Activated naive CD8-positive, alpha-beta T cell (primary cell): ENCODE data around the gene HECW1.
"Not testable (repeated sequence)": the region's sequence is repeated elsewhere in the genome, so short reads cannot be mapped to it uniquely, and the experiment has no call there.

ENCODE experiments used
- H3K27ac Mint-ChIP-seq: one replicate; pipeline ENCODE4 v1.8.0; 2021; ENCODE audit warnings: mixed read lengths
- H3K27me3 Mint-ChIP-seq: one replicate; pipeline ENCODE4 v1.8.0; 2021; ENCODE audit warnings: mixed read lengths
- H3K36me3 Mint-ChIP-seq: one replicate; pipeline ENCODE4 v1.8.0; 2021; ENCODE audit warnings: mixed read lengths
- H3K4me1 Mint-ChIP-seq: one replicate; pipeline ENCODE4 v1.8.0; 2021; ENCODE audit warnings: low read depth, mixed read lengths
- H3K4me3 Mint-ChIP-seq: one replicate; pipeline ENCODE4 v1.8.0; 2021; ENCODE audit warnings: mild to moderate bottlenecking, mixed read lengths
- H3K9me3 Mint-ChIP-seq: one replicate; pipeline ENCODE4 v1.8.0; 2021; ENCODE audit warnings: low read depth, mixed read lengths

HECW1 gene

DNA sequence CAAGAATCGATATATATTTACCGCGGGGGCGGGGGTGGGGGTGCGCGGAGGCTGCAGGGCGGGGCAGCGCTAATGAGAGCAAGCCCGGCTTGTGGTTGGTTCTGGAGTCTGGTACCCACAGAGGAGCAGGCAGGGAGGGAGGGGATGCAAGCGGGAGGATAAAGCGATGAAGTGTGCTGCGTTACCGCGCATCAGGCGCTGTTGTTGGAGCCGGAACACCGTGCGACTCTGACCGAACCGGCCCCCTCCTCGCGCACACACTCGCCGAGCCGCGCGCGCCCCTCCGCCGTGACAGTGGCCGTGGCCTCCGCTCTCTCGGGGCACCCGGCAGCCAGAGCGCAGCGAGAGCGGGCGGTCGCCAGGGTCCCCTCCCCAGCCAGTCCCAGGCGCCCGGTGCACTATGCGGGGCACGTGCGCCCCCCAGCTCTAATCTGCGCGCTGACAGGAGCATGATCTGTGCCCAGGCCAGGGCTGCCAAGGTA lies at the start of gene HECW1:
HECW1 (plus strand) TSS at position 189 of the 482 bp plus-strand sequence. CDS start 131,259 bp downstream, outside the sequence.
- Mint-ChIP-seq H3K27me3 (peaks cover 63% of the 10 kb centered on the region), H3K4me3 (peak within 1 kb of the TSS; percentile 2), H3K9me3 (no peaks in the 10 kb centered on the region), H3K27ac (no peak within 1 kb of the TSS), H3K4me1 (peaks cover 16% of the 10 kb centered on the region), H3K36me3 (no peaks in the 10 kb centered on the region)

DNA sequence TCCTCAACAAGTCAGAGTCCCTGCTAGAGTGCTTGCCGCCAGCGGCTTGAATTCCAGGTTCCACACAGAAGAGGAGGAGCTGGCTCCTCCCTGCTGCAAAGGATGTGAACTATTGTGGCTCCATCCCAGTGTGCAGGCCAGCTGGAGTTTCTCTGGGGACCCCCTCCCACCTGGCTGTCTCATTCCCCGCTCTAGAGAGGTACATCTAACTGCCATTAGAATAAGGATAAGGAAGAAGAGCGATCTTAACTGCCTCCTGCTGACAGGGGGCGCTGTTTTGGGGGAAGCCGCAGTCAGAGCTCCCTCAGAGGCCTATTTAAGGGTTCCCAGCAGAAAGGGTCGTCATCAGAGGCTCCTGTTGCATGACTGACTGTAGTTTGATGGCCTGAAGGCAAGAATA lies 40.8 kb upstream of the HECW1 start:
- Mint-ChIP-seq H3K4me3 (no peak overlapping the region), H3K27me3 (peaks cover 10% of the 10 kb centered on the region), H3K36me3 (no peaks in the 10 kb centered on the region), H3K4me1 (peaks cover 4% of the 10 kb centered on the region), H3K27ac (no peak overlapping the region), H3K9me3 (no peaks in the 10 kb centered on the region)

DNA sequence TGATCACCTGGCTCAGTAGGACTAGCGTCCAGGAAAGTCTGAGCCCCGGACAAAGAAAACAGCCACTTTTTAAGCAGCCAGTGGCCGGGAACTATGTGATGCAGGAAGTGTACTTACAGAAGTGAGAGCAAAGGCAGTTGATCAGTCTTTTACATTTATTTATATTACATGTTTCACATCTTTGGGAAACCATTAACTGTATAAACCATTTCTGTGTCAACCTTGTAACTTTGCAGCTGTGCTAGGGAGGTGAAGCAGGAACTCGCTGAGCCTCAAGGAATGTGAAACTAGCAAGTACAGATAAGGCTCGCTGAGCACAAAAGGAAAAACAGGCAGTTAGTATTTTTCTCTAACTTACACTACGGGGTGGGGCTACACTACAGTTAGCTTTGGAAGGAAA lies 39.9 kb upstream of the HECW1 start:
- H3K9me3 Mint-ChIP-seq = no peaks in the 10 kb centered on the region
- no peak overlapping the region for H3K27ac Mint-ChIP-seq
- H3K4me3 Mint-ChIP-seq = no peak overlapping the region
- no peaks in the 10 kb centered on the region for H3K36me3 Mint-ChIP-seq
- peaks cover 4% of the 10 kb centered on the region for H3K4me1 Mint-ChIP-seq
- H3K27me3 Mint-ChIP-seq = peaks cover 10% of the 10 kb centered on the region

DNA sequence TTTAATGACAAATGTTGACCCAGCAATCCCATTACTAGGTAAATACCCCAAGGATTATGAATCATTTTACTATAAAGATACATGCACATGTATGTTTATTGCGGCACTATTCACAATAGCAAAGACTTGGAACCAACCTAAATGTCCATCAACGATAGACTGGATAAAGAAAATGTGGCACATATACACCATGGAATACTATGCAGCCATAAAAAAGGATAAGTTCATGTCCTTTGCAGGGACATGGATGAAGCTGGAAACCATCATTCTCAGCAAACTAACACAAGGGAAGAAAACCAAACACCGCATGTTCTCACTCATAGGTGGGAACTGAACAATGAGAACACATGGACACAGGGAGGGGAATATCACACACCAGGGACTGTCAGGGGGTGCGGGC lies 38.6 kb upstream of the HECW1 start:
- H3K4me1 Mint-ChIP-seq, H3K9me3 Mint-ChIP-seq, H3K27me3 Mint-ChIP-seq, H3K4me3 Mint-ChIP-seq, H3K27ac Mint-ChIP-seq, H3K36me3 Mint-ChIP-seq: not testable (repeated sequence)

DNA sequence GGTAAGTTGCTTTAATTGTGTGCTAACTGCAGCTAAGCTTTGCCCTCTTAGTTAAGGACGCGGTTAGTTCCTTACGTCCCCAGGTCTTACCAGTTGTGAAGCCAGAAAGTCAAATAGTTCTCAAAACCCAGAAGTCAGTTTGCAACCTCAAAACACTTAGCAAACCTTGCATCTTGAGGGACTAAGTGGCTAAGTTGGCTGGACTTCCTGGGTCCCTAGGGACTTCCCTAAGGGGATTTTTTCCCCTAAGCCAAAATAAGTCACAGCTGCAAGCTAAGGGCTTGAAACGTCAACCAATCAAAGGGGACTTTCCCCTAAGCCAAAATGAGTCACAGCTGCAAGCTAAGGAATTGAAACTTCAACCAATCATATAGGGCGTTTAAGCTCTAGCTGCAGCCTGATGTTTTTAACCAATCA lies 36.2 kb upstream of the HECW1 start:
- Mint-ChIP-seq H3K27ac (no peak overlapping the region), H3K4me3 (no peak overlapping the region), H3K4me1 (peaks cover 4% of the 10 kb centered on the region), H3K27me3 (peaks cover 13% of the 10 kb centered on the region), H3K36me3 (no peaks in the 10 kb centered on the region), H3K9me3 (no peaks in the 10 kb centered on the region)

DNA sequence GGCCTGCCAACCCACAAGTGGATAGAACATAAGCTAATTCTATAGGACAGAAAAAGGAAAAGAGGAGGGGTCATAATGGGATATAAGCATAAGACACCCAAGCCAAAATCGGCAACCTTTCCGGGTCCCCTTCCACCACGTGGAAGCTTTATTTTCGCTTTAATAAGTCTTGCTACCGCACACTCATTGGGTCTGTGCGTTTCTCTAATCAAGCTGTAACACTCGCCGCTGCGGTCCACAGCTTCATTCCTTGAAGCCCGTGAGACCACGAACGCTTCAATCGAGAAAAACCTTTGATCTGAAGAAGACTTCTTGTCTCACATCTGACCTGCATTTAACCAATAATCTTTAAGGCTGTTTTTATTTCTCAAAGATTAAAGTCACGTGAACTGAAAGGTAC lies 35.8 kb upstream of the HECW1 start:
- no peaks in the 10 kb centered on the region for H3K9me3 Mint-ChIP-seq
- H3K36me3 Mint-ChIP-seq = no peaks in the 10 kb centered on the region
- H3K4me3 Mint-ChIP-seq = no peak overlapping the region
- peaks cover 4% of the 10 kb centered on the region for H3K4me1 Mint-ChIP-seq
- peaks cover 14% of the 10 kb centered on the region for H3K27me3 Mint-ChIP-seq
- no peak overlapping the region for H3K27ac Mint-ChIP-seq

DNA sequence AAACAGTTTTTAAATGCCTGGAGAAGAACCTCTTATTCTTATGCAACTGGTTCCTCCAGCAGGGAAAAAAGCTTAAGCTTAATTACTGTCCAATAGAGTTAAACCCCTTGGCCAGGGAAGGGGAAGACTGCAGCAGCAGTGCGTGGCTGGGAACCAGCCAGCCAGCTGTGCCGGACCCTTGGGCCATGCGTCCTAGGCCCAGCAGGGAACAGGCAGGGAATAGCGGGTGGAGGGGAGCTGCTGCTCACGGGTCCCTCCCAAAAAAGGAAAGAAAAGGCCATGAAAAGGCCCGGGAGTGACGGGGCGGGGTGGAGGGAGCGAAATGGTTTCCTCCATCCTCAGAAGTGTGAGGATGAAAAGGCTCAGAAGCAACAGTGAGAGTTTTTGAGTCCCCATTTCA lies 35.2 kb upstream of the HECW1 start:
- Mint-ChIP-seq H3K27ac (no peak overlapping the region), H3K4me3 (no peak overlapping the region), H3K27me3 (peaks cover 16% of the 10 kb centered on the region), H3K9me3 (no peaks in the 10 kb centered on the region), H3K36me3 (no peaks in the 10 kb centered on the region), H3K4me1 (peaks cover 4% of the 10 kb centered on the region)

DNA sequence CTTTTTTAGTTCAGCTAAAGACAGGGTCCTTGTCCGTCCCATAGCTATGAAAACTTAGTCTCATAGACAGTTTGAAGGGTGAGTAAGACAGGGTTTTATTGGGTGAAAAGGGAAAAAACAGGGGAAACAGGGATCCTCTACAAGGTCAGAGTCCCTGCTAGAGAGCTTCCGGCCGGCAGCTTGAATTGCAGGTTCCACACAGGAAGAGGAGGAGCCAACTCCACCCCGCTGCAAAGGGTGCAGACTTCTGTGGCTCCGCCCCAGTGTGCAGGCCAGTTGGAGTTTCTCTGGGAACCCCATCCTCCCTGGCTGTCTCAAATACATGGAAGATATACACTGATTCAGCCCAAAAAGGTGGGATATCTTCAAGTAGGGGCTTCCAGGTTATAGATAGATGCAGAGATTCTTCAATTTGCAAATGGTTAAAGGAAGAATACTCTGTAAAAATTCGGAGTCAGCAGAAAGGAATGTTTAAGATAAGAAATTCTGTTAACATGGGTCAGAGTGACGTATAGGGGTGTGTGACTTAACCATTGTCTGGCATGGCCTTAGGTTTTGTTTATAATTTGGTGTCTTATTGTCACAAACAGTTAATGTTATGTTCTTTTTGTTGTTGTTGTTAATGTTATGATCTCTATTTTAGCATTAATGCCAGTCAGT lies 34.6 kb upstream of the HECW1 start:
- H3K4me1 Mint-ChIP-seq = peaks cover 4% of the 10 kb centered on the region
- peaks cover 20% of the 10 kb centered on the region for H3K27me3 Mint-ChIP-seq
- H3K36me3 Mint-ChIP-seq = no peaks in the 10 kb centered on the region
- H3K4me3 Mint-ChIP-seq = no peak overlapping the region
- H3K9me3 Mint-ChIP-seq = no peaks in the 10 kb centered on the region
- no peak overlapping the region for H3K27ac Mint-ChIP-seq

DNA sequence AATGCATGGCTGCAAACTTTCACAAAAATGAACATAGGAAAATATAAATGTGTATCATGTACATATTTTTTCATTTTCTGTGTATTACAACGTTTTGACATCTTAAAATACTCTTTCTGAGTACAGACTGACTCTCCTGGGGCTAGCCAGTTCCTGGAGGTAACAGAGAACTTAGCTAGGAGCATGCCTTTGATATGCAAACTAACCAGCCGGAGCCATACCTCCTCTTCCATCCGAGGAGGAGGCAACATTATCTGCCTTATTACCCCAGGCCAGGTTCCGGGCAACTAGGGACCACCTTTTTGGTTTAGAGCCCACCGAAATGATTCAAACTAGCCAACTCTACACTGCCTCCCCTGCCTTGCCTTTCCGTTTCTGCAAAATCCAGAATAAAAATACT lies 33.7 kb upstream of the HECW1 start:
- Mint-ChIP-seq H3K4me3 (no peak overlapping the region), H3K27ac (no peak overlapping the region), H3K27me3 (peaks cover 20% of the 10 kb centered on the region), H3K9me3 (no peaks in the 10 kb centered on the region), H3K4me1 (peaks cover 4% of the 10 kb centered on the region), H3K36me3 (no peaks in the 10 kb centered on the region)

DNA sequence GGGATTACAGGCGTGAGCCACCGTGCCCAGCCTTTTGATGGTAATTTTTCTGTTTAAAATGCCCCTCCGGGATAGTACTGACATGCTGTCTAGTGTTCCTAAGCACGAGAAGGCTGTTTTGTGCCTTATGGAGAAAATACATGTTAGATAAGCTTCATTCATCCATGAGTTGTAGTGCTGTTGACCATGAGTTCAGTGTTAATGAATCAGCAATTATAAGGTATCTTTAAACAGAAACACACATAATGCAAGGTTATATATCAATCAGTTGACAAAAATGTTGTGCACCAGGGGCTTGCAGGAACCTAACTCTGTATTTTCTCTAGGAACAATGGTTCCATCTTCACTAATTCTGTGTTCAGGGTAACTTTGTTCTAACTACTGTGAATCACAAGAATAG lies 30.8 kb upstream of the HECW1 start:
- Mint-ChIP-seq H3K27me3 (peaks cover 26% of the 10 kb centered on the region), H3K27ac (no peak overlapping the region), H3K4me1 (no peaks in the 10 kb centered on the region), H3K36me3 (no peaks in the 10 kb centered on the region), H3K4me3 (no peak overlapping the region), H3K9me3 (no peaks in the 10 kb centered on the region)

DNA sequence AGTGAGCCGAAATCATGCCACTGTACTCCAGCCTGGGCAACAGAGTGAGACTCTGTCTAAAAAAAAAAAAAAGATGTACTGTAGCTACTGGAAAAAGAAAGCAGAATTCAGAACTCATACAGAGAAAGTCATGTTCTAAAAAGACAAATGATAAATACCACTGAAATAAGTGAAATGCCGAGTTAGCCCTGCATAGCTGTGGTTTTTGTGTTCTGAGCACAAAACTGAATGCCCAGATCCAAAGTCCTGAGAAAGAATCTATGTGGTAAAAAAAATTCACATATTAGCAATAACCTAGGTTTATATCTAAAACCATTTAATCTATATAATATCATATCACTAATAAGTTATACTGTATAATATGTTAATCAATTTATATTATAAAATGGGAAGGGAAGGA lies 29.3 kb upstream of the HECW1 start:
- H3K27me3 Mint-ChIP-seq = peaks cover 26% of the 10 kb centered on the region
- H3K36me3 Mint-ChIP-seq = no peaks in the 10 kb centered on the region
- H3K9me3 Mint-ChIP-seq = no peaks in the 10 kb centered on the region
- no peak overlapping the region for H3K4me3 Mint-ChIP-seq
- no peak overlapping the region for H3K27ac Mint-ChIP-seq
- H3K4me1 Mint-ChIP-seq = no peaks in the 10 kb centered on the region

DNA sequence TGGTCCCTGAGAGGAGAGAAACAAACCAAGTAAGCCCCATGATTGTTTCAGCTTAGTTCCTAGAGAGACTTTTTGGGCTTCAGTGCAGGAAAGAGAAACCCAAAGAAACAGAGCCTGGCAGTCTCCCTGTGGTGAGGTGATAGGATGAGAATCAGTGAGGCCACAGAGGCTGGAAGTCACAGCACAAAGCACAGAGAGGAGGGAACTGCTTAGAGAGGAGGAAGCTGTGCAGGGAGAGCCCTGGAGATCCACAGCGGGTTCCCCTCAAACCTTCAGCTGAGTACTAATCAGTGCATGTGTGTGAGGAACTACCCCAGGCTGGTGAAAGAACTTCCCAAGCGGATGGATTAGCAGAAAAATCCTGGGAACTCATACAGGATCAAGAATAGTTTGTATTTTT lies 27.4 kb upstream of the HECW1 start:
- no peaks in the 10 kb centered on the region for H3K9me3 Mint-ChIP-seq
- H3K4me1 Mint-ChIP-seq = no peaks in the 10 kb centered on the region

DNA sequence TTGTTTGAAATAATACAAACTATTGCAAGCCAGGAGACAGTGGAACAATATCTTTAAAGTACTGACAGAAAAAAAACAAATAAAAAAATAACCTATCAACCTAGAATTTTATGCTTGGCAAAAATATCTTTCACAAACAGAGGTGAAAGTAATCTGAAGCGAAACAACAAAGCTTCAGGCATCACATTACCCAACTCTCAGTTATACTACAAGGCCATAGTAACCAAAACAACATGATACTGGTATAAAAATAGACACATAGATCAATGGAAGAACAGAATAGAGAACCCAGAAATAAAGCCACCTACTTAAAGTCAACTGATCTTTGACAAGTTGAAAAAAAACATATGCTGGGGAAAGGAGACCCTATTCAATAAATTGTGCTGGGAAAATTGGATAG lies 26.5 kb upstream of the HECW1 start:
- Mint-ChIP-seq H3K36me3 (no peaks in the 10 kb centered on the region), H3K4me1 (no peaks in the 10 kb centered on the region), H3K27ac (no peak overlapping the region), H3K9me3 (no peaks in the 10 kb centered on the region), H3K27me3 (peaks cover 20% of the 10 kb centered on the region), H3K4me3 (no peak overlapping the region)

More for the DNA sequence above, 27.4 kb upstream of the HECW1 start:
- Mint-ChIP-seq H3K36me3 (no peaks in the 10 kb centered on the region), H3K27me3 (peaks cover 23% of the 10 kb centered on the region), H3K4me3 (no peak overlapping the region), H3K27ac (no peak overlapping the region)

DNA sequence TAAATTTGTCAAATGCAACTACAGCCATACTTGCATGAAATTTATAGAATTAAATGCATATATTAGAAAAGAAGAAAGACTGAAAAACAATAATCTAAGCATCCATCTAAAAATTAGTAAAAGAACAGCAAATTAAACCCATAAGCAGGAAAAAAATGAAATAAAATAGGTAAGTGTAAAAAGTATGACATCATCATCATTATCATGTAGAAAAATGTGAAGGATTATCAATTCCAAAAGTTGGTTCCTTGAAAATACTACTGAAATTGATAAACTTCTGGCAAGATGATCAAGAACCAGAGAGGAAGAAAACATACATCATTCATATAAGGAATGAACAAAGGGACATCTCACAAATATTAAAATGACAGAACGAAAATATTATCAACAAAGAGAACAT lies 19.6 kb upstream of the HECW1 start:
- Mint-ChIP-seq H3K9me3 (peaks cover 7% of the 10 kb centered on the region), H3K27ac (no peak overlapping the region), H3K4me1 (no peaks in the 10 kb centered on the region), H3K27me3 (peaks cover 8% of the 10 kb centered on the region), H3K36me3 (no peaks in the 10 kb centered on the region), H3K4me3 (no peak overlapping the region)

DNA sequence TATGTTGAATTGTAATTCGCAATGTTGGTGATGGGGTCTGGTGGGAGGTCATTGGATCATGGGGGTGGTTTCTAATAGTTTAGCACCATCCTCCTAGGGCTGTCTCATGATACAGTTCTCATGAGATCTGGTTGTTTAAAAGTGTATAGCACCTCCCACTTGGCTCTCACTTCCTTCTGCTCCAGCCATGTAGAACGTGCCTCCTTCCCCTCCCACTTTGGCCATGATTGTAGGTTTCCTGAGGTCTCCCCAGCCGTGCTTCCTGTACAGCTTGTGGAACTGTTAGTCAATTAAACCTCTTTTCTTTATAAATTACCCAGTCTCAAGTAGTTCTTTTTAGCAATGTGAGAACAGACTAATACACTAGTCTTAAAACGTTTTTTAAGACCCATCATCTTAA lies 15.6 kb upstream of the HECW1 start:
- Mint-ChIP-seq H3K4me1 (no peaks in the 10 kb centered on the region), H3K36me3 (no peaks in the 10 kb centered on the region), H3K4me3 (no peak overlapping the region), H3K27ac (no peak overlapping the region), H3K9me3 (peaks cover 7% of the 10 kb centered on the region), H3K27me3 (peaks cover 9% of the 10 kb centered on the region)

DNA sequence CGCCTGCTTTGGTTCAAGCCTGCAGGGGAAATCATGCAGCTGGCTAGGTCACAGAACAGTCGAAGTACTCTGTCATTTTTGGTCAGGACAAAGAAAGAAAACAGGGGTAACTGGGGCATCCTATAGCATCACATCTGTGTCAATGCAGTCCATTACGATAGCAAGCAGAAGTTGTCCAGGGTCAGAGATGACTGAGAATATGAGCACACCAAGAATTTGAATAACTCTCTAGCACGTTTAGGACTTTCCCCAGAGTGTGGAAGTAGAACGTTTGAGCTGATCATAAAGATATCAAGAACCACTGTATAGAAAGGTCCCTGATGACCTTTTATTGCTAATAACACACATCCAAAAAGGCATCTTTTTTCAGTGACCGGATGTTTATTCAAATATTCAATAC lies 12.7 kb upstream of the HECW1 start:
- H3K4me3 Mint-ChIP-seq = no peak overlapping the region
- no peak overlapping the region for H3K27ac Mint-ChIP-seq
- H3K27me3 Mint-ChIP-seq = peaks cover 3% of the 10 kb centered on the region
- no peaks in the 10 kb centered on the region for H3K36me3 Mint-ChIP-seq
- no peaks in the 10 kb centered on the region for H3K4me1 Mint-ChIP-seq
- H3K9me3 Mint-ChIP-seq = peaks cover 7% of the 10 kb centered on the region
